ENCODE data around the gene HOMER3.

DNA sequence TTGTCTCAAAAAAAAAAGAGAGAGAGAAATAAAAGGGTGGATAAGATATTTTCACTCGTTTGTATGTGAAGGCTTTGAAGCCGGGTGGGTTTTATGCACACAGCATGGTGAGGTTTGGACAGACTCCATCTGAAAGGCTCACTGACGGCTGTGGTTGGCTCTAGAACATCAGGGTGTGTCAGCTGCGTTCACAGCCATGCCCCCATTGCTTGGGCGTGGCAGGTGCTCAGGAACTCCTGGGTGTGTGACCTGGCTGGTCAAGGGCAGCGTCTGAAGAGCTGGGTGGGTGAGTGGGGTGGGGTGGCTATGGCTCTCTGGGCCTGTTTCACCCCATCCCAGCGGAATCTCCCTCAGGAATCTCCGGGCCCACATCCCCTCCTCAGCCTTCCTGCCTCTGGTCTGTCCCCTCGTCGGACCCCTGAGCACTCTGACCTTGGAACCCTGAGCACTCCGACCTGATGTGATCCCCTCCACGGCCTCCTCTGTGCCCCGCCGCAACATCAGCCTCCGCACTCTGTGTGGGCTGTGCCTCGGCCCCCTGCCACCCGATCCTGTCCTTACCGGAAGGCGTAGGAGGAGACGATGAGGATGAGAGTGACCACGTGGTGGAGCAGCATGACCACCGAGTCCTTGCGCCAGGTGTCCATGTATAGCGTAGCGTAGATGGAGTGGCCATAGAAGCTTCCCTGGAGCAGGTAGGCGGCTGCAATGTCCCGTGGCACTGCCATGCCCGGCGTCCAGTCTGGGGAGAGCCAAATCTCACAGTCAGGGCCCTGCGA is 57.3 kb downstream of the HOMER3 start:
- TF ChIP-seq, protein P1, sequence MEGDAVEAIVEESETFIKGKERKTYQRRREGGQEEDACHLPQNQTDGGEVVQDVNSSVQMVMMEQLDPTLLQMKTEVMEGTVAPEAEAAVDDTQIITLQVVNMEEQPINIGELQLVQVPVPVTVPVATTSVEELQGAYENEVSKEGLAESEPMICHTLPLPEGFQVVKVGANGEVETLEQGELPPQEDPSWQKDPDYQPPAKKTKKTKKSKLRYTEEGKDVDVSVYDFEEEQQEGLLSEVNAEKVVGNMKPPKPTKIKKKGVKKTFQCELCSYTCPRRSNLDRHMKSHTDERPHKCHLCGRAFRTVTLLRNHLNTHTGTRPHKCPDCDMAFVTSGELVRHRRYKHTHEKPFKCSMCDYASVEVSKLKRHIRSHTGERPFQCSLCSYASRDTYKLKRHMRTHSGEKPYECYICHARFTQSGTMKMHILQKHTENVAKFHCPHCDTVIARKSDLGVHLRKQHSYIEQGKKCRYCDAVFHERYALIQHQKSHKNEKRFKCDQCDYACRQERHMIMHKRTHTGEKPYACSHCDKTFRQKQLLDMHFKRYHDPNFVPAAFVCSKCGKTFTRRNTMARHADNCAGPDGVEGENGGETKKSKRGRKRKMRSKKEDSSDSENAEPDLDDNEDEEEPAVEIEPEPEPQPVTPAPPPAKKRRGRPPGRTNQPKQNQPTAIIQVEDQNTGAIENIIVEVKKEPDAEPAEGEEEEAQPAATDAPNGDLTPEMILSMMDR (IDR thresholded peaks at IDR 0.05) = no peak
- TF ChIP-seq SIN3A (IDR thresholded peaks at IDR 0.05; ENCODE audit: borderline replicate concordance, insufficient read depth, low read depth, low read length) (no peak), REST (IDR thresholded peaks at IDR 0.05; ENCODE audit: insufficient read depth in 1 of 2, low read depth in 2 of 2, low read length in 1 of 2) (no peak)

All from Panc1 (cell line).